GM19240 (cell line): Measurements from ENCODE around the gene MYBPC1.
"Not testable (repeated sequence)": the region's sequence is repeated elsewhere in the genome, so short reads cannot be mapped to it uniquely, and the experiment has no call there.

Source experiments
- DNase-seq: peaks from one replicate; pipeline ENCODE4 v3.0.0; 2011; ENCODE audit warnings: low spot score; ENCODE audit not compliant: insufficient read length

MYBPC1 gene

GRCh38 chr12:101650346-101651117 lies 55.8 kb downstream of the MYBPC1 start:
- DNase-seq = no peak

DNA sequence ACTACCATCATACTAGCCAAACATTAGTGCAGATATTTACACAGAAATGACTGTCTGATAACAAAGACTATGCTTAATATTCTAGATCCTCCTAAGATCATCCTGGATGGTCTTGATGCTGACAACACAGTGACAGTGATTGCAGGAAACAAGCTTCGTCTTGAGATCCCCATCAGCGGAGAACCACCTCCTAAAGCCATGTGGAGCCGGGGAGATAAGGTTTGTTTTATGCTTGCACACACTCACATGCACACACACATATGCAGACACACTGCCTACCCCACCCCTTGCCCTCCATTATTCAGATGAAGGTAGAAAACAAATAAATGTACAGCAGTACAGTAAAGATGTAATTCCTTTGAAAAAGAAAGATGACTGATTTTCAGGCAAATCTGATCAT lies 58.3 kb downstream of the MYBPC1 start:
- DNase-seq = no peak

DNA sequence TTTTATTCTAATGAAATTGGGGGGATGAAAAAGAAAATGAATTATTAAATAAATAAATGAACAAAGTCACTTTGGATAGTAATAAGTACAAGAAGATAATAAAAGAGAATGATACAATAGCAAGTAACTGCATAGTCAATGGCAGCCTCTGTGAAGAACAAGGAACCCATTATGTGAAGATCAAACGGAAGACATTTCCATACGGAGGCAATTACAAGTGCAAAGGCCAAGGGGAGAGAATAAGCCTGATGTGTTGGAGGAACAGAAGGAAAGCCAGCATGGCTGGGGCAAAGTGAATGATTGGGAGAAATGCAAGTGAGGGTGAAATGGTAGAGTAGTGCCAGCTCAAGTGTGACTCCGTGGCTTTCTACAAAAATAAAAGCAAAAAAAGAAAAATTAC lies 58.7 kb downstream of the MYBPC1 start:
- no peak for DNase-seq

GRCh38 chr12:101654442-101654841 lies 59.7 kb downstream of the MYBPC1 start:
- DNase-seq = no peak

GRCh38 chr12:101655393-101655792 lies 60.6 kb downstream of the MYBPC1 start:
- no peak for DNase-seq

DNA sequence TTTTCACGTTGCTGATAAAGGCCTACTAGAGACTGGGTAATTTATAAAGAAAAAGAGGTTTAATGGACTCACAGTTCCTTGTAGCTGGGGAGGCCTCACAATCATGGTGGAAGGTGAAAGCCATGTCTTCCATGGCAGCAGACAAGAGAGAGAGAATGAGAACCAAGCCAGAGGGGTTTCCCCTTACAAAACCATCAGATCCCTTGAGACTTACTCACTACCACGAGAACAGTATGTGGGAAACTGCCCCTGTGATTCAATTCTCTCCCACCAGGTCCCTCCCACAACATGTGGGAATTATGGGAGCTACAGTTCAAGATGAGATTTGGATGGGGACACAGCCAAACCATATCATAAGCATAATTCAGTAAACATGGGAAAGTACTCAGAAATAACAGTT lies 65.9 kb downstream of the MYBPC1 start:
- not testable (repeated sequence) for DNase-seq

- no peak for DNase-seq
These were observed 68.5 kb downstream of the MYBPC1 start for GRCh38 chr12:101663298-101663697.

- no peak for DNase-seq
These were observed 70.2 kb downstream of the MYBPC1 start for GRCh38 chr12:101664992-101665391.

- no peak for DNase-seq
These were observed 71.4 kb downstream of the MYBPC1 start for GRCh38 chr12:101666052-101666728.

DNA sequence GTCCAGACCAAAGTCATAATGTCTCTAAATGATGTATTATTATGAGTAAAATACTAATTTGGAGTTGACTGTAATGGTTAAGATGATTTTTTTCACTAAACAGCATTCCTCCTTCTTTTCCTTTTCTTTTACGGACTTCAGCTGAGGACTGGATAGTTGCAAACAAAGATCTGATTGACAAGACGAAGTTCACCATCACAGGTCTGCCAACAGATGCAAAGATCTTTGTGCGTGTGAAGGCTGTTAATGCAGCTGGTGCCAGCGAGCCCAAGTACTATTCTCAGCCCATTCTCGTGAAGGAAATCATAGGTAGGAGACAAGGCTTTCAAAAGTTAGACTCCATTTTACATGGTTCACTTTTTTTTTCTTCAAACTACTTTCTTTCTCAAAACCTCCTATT lies 72.8 kb downstream of the MYBPC1 start:
- no peak for DNase-seq

DNA sequence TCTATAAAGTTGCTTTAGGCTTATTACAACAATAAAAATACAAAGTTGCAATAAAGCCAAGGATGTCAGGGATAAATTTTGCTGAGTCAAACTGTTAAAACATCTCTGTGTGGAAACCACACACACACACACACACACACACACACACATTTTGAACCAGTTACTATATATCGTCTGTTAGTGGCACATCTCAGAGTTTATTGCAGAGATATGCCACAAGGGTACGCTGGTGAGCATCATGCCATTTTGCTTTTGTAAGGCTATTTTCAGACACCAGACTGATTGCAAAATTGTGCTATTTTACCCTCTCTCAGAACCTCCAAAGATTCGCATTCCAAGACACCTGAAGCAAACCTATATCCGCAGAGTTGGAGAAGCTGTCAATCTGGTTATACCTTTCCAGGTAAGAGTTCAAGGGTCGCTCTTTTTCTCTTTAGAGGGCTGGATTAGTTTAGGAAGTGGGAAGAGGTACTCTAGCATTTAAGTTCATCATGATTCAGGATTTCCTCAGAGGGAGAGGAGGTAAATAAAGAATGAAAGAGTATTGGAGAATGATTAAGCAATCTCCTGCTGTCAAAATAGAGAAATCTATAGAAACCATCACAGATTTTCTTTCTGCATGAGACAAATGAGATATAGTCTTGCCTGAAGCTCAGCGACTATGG lies 75.4 kb downstream of the MYBPC1 start:
- DNase-seq = no peak

GRCh38 chr12:101671157-101671791 lies 76.5 kb downstream of the MYBPC1 start:
- peak; percentile 11 for DNase-seq

DNA sequence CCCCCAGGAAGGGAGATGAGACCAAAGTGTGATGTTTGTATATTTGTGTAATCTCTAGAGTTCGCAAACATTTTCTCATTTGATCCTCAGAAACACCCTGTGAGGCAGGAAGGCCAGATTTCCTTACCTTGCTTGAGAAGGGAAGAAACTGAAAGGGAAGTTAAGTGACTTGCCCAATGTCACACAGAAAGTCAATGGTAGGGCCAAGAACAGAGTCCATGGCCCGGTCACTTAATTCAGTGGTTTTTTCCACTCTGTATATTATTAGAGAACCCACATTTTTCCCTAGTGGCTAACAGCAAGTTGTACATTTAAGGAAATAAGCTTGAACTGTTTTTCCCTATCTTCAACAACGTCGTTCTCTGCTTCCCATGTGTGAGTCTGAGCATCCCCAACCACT lies 77.1 kb downstream of the MYBPC1 start:
- no peak for DNase-seq

DNA sequence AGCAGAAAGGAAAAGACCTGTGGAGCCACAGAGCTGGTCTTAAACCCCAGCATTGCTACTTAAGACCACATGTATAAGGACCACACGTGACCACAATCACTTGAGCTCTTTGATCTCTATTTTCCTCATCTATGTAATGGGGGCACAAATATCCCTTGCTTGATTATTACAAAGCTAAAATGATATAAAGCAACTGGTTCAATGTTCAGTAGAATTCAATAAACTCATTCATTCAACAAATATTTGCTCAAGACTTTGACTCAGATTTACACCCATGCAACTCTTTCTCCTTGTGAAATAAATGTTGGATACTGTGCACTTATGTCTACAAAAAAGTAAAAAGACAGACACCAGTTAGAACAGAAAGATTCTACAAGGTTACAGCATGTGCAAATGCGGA lies 80.8 kb downstream of the MYBPC1 start:
- no peak for DNase-seq

DNA sequence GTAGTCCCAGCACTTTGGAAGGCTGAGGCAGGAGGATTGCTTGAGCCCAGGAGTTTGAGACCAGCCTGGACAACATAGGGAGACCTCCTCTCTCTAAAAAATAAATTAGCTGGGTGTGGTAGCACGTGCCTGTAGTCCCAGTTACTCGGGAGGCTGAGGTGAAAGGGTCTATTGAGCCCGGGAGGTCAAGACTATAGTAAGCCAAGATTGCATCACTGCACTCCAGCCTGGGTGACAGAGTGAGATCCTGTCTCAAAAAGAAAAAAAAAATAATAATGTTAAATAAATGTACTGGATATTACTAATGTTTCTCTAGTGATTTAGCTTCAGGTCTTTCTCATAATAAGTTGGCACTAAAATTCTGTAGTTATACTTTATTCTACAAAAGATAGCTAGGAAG lies 81.7 kb downstream of the MYBPC1 start:
- not testable (repeated sequence) for DNase-seq

DNA sequence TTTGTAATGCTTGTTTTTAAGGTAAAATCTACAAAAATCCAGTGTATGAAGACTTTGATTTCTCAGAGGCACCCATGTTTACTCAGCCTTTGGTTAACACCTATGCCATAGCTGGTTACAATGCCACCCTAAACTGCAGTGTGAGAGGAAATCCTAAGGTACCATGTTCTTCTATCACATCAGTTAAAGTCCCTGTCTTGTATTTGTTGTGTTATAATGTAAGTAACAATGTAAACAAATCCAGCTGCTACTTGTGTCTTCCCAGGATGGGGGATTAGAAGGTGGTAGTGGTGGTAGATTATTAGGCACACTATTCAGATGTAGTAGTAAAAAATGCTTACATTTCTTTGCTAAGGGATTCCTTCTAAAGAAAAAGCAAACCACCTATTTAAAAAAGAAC lies 83.3 kb downstream of the MYBPC1 start:
- DNase-seq = no peak

DNA sequence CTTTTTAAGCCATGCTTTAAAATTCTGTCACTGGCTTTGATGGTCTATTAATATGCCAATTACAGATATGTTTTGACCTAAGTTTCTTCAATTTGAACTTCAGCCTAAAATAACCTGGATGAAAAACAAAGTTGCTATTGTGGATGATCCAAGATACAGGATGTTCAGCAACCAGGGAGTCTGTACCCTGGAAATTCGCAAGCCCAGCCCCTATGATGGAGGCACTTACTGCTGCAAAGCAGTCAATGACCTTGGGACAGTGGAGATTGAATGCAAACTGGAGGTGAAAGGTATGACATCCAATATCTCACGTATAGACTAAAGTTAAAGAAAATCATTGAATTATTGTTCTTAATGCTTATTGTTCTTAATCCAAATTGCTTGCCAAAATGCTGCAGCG lies 85.5 kb downstream of the MYBPC1 start:
- no peak for DNase-seq

GRCh38 chr12:101680647-101681046 lies 85.9 kb downstream of the MYBPC1 start:
- no peak for DNase-seq

GRCh38 chr12:101681627-101682026 lies 86.9 kb downstream of the MYBPC1 start:
- DNase-seq = not testable (repeated sequence)

DNA sequence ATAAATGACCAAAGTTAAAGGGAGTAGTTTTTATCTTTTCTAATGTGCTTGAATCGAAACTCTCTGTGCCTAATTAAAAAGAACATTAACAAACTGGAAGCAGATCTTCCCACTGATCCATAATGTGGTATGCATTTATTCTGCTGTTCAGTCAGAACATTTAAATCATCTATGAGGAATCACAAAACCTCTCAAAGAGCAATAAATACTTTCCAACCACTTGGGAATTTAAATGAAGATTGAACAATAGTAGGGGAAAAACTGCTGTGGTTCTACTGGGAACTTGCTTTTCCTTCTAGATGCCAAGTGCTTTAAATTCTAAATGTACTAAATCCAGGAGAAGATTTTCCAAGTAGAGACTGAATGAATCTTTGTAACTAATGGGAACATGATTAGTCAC lies 90.3 kb downstream of the MYBPC1 start:
- DNase-seq = no peak

GRCh38 chr12:101686176-101686575 lies 91.4 kb downstream of the MYBPC1 start:
- no peak for DNase-seq

GRCh38 chr12:101690544-101691098 lies 95.8 kb downstream of the MYBPC1 start:
- no peak for DNase-seq
